ENCODE results near the gene CFAP57.

DNA sequence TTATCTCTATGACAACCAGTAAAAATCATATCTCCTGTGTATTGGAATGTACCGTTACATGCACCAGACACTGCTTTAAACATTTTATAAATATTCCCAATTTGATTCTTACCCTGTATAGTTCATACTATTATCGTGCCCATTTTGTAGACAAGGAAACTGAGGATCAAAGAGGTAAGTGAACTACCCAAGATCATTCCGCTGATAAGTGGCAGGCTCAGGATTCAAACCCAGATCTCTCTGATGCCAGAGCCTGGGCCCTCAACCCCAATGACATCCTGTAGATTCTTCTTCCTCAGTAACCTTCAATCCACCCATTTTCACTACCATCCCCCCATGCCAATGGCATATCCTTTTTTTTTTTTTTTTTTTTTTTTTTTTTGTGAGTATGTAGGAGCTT is 12.3 kb downstream of the CFAP57 start:
- TF ChIP-seq POLR2A (IDR thresholded peaks at IDR 0.05): no peak
- TF ChIP-seq, protein P1, sequence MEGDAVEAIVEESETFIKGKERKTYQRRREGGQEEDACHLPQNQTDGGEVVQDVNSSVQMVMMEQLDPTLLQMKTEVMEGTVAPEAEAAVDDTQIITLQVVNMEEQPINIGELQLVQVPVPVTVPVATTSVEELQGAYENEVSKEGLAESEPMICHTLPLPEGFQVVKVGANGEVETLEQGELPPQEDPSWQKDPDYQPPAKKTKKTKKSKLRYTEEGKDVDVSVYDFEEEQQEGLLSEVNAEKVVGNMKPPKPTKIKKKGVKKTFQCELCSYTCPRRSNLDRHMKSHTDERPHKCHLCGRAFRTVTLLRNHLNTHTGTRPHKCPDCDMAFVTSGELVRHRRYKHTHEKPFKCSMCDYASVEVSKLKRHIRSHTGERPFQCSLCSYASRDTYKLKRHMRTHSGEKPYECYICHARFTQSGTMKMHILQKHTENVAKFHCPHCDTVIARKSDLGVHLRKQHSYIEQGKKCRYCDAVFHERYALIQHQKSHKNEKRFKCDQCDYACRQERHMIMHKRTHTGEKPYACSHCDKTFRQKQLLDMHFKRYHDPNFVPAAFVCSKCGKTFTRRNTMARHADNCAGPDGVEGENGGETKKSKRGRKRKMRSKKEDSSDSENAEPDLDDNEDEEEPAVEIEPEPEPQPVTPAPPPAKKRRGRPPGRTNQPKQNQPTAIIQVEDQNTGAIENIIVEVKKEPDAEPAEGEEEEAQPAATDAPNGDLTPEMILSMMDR (IDR thresholded peaks at IDR 0.05): no peak

Measured in Peyer's patch (tissue), 4 donors.